IgD-negative memory B cell (primary cell): Measurements from ENCODE around the gene GNAQ. TPM values are rescaled to one million over a fixed set of nuclear protein-coding genes. Genes with fewer than 3 reads are reported as not detected.
"Not testable (repeated sequence)": the region's sequence is repeated elsewhere in the genome, so short reads cannot be mapped to it uniquely, and the experiment has no call there.

Experiments used
- H3K27ac Mint-ChIP-seq, 3 donors: one replicate each; pipeline ENCODE4 v1.8.0; 2020 to 2022; ENCODE audit warnings: mild to moderate bottlenecking in 3 of 3, mixed read lengths in 3 of 3, moderate library complexity in 1 of 3
- H3K27me3 Mint-ChIP-seq: one replicate; pipeline ENCODE4 v1.8.0; 2021; ENCODE audit warnings: mixed read lengths
- H3K36me3 Mint-ChIP-seq: one replicate; pipeline ENCODE4 v1.8.0; 2020; ENCODE audit warnings: mild to moderate bottlenecking, mixed read lengths
- H3K4me1 Mint-ChIP-seq, 3 donors: one replicate each; pipeline ENCODE4 v1.8.0; 2020 to 2022; ENCODE audit warnings: mixed read lengths in 3 of 3, mild to moderate bottlenecking in 1 of 3
- H3K4me3 Mint-ChIP-seq, 4 donors: one replicate each; pipeline ENCODE4 v1.8.0; 2020 to 2022; ENCODE audit warnings: mild to moderate bottlenecking in 4 of 4, mixed read lengths in 4 of 4, moderate library complexity in 3 of 4
- H3K9me3 Mint-ChIP-seq, 3 donors: one replicate each; pipeline ENCODE4 v1.8.0; 2020 to 2021; ENCODE audit warnings: mixed read lengths in 3 of 3, mild to moderate bottlenecking in 1 of 3
- polyA plus RNA-seq: library from polyadenylated mRNA; unstranded; fragments of 300-500 nt; fragmentation: Illumina TruSeq; gene quantifications from one replicate; pipeline ENCODE4 v1.2.3, GENCODE V29; 2021

GNAQ gene
- polyA plus RNA-seq, 1 donor from 2014 or later, result 0.39 TPM

DNA sequence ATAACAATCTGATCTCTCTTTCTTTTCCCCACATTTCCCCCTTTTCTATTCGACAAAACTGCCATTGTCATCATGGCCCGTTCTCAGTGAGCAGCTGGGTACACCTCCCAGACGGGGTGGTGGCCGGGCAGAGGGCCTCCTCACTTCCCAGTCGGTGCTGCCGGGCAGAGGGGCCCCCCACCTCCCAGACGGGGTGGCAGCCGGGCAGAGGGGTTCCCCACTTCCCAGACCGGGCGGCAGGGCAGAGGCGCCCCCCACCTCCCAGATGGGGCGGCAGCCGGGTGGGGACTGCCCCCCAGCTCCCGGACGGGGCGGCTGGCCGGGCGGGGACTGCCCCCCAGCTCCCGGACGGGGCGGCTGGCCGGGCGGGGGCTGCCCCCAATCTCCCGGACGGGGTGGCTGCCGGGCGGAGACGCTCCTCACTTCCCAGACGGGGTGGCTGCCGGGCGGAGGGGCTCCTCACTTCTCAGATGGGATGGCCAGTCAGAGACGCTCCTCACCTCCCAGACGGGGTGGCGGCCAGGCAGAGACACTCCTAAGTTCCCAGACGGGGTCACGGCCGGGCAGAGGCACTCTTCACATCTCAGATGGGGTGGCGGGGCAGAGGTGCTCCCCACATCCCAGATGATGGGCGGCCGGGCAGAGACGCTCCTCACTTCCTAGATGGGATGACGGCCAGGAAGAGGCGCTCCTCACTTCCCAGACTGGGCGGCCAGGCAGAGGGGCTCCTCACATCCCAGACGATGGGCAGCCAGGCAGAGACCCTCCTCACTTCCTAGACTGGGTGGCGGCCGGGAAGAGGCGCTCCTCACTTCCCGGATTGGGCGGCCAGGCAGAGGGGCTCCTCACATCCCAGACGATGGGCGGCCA lies 328.9 kb downstream of the GNAQ start:
- H3K27me3 Mint-ChIP-seq, H3K9me3 Mint-ChIP-seq, H3K36me3 Mint-ChIP-seq, H3K4me3 Mint-ChIP-seq, H3K27ac Mint-ChIP-seq, H3K4me1 Mint-ChIP-seq: not testable (repeated sequence)

DNA sequence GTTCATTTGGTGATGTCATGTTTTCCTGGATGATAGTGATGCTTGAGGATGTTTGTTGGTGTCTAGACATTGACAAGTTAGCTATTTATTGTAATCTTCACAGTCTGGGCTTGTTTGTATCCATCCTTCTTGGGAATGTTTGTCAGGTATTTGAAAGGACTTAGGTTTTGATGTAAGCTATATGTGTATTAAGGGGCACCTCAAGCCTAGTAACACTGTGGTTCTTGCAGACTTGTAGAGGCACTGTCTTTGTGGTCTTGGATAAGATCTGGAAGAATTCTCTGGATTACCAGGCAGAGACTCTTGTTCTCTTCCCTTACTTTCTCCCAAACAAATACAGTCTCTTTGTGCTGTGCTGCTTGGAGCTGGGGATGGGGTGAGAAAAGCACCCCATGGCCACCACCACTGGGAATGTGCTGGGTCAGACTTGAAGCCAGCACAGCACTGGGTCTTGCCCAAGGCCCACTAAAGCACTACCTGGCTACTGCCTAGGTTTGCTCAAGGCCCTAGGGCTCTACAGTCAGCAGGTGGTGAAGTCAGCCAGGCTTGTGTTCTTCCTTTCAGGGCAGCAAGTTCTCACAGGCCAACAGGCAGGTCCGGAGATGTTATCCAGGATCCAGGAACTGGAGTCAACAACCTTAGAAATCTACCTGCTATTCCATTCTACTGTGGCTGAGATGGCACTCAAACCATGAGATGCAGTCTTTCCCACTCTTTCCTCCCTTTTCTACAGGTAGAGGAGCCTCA lies 334.2 kb downstream of the GNAQ start:
- H3K4me3 Mint-ChIP-seq, result no peak overlapping the region
- no peaks in the 10 kb centered on the region for H3K36me3 Mint-ChIP-seq
- no peak overlapping the region for H3K27ac Mint-ChIP-seq
- no peaks in the 10 kb centered on the region for H3K4me1 Mint-ChIP-seq
- H3K27me3 Mint-ChIP-seq, result no peaks in the 10 kb centered on the region
- H3K9me3 Mint-ChIP-seq, result peaks cover 2 to 8% (median 5%) of the 10 kb centered on the region in 3 donors

DNA sequence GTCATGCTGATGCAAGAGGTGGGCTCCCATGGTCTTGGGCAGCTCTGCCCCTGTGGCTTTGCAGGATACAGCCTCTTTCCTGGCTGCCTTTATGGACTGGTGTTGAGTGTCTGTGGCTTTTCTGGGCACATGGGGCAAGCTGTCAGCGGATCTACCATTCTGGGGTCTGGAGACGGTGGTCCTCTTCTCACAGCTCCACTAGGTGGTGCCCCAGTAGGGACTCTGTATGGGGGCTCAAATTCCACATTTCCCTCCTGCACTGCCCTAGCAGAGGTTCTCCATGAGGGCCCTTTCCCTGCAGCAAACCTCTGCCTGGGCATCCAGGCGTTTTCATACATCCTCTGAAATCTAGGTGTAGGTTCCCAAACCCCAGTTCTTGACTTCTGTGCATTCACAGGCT lies 340.9 kb downstream of the GNAQ start:
- peaks cover 0 to 11% (median 4%) of the 10 kb centered on the region in 3 donors for H3K9me3 Mint-ChIP-seq
- H3K4me3 Mint-ChIP-seq, H3K4me1 Mint-ChIP-seq, H3K27me3 Mint-ChIP-seq, H3K27ac Mint-ChIP-seq, H3K36me3 Mint-ChIP-seq: not testable (repeated sequence)

DNA sequence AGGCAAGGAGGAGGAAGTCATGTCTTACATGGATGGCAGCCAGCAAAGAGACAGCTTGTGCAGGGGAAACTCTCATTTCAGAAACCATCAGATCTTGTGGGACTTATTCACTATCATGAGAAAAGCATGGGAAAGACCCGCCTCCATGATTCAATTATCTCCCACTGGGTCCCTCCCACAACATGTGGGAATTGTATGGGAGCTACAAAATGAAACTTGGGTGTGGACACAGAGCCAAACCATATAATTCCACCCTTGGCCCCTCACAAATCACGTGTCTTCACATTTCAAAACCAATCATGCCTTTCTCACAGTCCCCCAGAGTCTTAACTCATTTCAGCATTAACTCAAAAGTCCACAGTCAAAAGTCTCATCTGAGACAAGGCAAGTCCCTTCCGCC lies 341.5 kb downstream of the GNAQ start:
- peaks cover 0 to 11% (median 4%) of the 10 kb centered on the region in 3 donors for H3K9me3 Mint-ChIP-seq
- H3K36me3 Mint-ChIP-seq, H3K4me3 Mint-ChIP-seq, H3K4me1 Mint-ChIP-seq, H3K27ac Mint-ChIP-seq, H3K27me3 Mint-ChIP-seq: not testable (repeated sequence)

DNA sequence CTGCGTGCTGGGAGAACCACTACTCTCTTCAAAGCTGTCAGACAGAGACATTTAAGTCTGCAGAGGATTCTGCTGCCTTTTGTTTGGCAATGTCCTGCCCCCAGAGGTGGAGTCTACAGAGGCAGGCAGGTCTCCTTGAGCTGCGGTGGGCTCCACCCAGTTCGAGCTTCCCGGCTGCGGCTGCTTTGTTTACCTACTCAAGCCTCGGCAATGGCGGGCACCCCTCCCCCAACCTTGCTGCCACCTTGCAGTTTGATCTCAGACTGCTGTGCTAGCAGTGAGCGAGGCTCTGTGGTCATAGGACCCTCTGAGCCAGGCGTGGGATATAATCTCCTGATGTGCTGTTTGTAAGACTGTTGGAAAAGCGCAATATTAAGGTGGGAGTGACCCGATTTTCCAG lies 343.9 kb downstream of the GNAQ start:
- not testable (repeated sequence) for H3K9me3 Mint-ChIP-seq

DNA sequence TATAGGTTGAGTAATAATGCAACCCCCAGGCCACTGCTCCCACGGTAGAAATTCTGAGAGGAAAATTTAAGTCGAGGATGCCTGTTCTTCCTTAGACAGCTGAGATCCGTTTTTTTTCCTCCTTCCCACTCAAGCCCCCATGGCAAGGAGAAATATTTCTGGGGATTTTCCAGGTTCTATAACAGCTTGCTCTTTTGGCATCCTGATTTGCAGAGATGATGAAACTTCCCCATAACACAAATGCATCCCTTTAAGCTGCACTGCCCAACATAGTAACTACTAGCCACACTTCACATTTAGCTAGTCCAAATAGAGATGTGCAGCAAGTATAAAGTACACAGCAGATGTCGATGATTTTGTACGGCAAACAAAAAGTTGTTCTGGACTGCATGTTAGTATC lies 351.0 kb downstream of the GNAQ start:
- Mint-ChIP-seq H3K4me1 (no peaks in the 10 kb centered on the region), H3K27me3 (no peaks in the 10 kb centered on the region), H3K4me3 (no peak overlapping the region), H3K9me3 (no peaks in the 10 kb centered on the region), H3K36me3 (no peaks in the 10 kb centered on the region), H3K27ac (no peak overlapping the region)

More for the DNA sequence above, 343.9 kb downstream of the GNAQ start:
- H3K36me3 Mint-ChIP-seq, H3K27ac Mint-ChIP-seq, H3K4me1 Mint-ChIP-seq, H3K4me3 Mint-ChIP-seq, H3K27me3 Mint-ChIP-seq: not testable (repeated sequence)

DNA sequence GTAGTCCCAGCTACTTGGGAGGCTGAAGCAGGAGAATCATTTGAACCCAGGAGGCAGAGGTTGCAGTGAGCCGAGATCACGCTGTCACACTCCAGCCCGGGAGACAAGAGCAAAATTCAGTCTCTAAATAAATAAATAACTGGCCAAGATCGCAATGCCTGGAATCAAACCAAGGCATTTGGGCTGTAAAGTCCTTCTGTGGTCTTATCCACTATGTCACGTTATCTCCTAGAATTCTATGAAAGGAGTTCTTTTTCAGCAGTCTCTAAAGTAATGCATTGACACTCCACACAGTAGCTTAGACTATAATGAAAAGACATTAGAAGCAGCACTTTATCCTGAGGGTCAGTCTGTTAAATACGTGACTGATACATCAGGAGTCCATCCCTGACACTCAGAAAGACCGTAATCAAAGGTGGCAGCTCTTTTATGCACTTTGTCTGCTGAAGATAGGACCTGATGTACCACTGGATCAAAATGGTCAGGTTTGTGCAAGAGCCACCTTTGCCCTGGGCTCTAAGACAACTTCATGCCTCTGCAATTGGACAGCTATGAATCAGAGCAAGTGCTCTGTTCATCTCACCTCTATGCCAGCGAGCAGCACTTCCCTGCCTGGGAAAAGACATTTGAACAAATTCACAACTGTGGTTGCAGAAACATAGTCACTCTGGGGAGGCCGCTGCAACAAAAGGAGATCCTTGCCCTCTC lies 351.8 kb downstream of the GNAQ start:
- Mint-ChIP-seq H3K27ac (no peak overlapping the region), H3K27me3 (no peaks in the 10 kb centered on the region), H3K4me1 (no peaks in the 10 kb centered on the region), H3K9me3 (no peaks in the 10 kb centered on the region), H3K36me3 (no peaks in the 10 kb centered on the region), H3K4me3 (no peak overlapping the region)

DNA sequence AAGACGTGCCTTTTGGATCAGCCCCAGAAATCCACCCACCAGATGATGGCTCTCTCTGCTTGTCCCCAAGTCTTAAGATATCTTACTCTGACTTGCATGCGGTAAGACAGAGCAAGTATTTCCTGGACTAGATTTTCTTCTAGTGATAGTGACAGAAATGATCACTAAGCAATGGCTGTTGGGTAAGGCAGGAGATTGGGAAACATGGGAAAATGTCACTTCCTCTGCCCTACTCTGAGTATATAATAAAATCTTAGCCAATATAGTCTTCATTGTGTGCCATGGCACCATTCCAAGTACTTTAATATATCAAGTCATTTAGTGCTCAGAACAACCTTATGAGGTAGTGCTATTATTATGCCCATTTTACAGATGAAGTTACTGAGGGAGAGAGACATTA lies 352.5 kb downstream of the GNAQ start:
- Mint-ChIP-seq H3K27me3 (no peaks in the 10 kb centered on the region), H3K27ac (no peak overlapping the region), H3K4me1 (no peaks in the 10 kb centered on the region), H3K36me3 (no peaks in the 10 kb centered on the region), H3K4me3 (no peak overlapping the region), H3K9me3 (no peaks in the 10 kb centered on the region)

DNA sequence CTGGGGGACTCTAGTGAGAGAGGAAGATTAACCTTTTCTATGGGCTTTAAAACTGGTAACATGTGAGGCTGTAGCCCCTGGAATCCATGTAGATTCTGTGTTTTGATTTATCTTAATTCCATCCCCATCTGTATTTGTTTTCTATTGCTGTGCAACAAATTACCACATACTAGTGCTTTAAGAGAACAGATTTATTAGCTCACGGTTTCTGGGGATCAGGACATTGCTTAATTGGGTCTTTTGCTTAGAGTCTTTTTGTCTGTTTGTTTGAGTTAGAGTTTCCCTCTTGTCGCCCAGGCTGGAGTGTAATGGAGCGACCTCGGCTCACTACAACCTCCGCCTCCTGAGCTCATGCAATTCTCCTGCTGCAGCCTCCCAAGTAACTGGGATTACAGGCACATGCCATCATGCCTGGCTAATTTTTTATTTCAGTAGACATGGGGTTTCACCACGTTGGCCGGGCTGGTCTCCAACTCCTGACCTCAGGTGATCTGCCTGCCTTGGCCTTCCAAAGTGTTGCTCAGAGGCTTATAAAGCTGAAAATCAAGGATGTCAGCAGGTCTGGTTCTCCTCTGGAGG lies 353.6 kb downstream of the GNAQ start:
- Mint-ChIP-seq H3K4me3 (no peak overlapping the region), H3K27ac (no peak overlapping the region), H3K4me1 (no peaks in the 10 kb centered on the region), H3K27me3 (no peaks in the 10 kb centered on the region), H3K36me3 (no peaks in the 10 kb centered on the region), H3K9me3 (no peaks in the 10 kb centered on the region)

DNA sequence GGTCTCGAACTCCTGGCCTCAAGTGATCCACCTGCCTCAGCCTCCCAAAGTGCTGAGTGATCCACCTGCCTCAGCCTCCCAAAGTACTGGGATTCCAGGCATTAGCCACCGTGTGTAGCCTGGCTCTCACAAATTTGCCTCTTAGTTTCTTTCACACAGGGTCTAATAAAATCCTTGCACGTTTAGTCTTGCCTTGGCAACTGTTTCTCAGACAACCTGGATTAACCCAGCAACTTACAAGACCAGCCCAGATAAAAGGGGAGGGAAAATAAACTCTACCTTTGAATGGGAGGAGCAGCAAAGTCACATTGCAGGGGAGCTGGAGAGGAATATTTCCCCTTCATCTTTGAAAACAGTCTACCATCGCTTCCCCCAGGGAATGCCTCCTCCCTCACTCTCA lies 354.2 kb downstream of the GNAQ start:
- Mint-ChIP-seq H3K36me3 (no peaks in the 10 kb centered on the region), H3K9me3 (no peaks in the 10 kb centered on the region), H3K27ac (no peak overlapping the region), H3K27me3 (no peaks in the 10 kb centered on the region), H3K4me3 (no peak overlapping the region), H3K4me1 (no peaks in the 10 kb centered on the region)

DNA sequence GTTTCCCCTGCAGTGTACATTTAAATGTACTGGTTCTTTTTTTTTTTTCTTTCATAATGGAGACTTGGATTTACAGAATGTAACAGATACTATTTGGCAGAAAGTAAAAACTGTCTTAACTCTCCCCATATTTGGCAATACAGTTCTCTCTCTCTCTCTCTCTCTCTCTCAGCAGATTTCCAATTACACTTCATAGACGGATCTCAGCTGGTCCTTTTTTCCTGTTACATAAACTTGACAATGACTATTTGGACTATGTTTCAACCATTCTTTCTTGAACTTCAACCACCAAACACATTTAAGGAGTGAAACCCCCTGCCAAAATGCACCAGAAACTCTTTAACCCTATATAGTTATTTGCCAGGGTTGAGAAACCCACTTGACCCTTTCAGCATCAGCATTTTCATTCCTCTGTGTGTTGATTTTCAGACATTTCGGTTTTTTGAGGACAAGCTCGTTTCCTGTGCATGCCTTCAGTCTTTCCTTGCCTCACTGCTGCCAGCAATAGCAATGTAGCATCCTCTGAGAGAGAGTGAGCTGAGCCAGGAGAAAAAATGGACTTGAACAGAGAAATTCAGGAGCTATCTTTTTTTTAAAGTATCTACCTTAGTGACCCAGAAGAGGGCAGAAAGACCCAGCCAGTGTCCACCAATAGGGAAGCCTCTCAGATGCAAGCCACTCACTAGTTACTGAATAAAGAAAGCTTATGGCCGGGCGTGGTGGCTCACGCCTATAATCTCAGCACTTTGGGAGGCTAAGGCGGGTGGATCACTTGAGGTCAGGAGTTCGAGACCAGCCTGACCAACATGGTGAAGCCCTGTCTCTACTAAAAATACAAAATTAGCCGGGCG lies 357.4 kb downstream of the GNAQ start:
- H3K27me3 Mint-ChIP-seq, result no peaks in the 10 kb centered on the region
- no peaks in the 10 kb centered on the region for H3K36me3 Mint-ChIP-seq
- H3K4me1 Mint-ChIP-seq, result no peaks in the 10 kb centered on the region
- no peak overlapping the region for H3K4me3 Mint-ChIP-seq
- no peaks in the 10 kb centered on the region for H3K9me3 Mint-ChIP-seq
- no peak overlapping the region for H3K27ac Mint-ChIP-seq

DNA sequence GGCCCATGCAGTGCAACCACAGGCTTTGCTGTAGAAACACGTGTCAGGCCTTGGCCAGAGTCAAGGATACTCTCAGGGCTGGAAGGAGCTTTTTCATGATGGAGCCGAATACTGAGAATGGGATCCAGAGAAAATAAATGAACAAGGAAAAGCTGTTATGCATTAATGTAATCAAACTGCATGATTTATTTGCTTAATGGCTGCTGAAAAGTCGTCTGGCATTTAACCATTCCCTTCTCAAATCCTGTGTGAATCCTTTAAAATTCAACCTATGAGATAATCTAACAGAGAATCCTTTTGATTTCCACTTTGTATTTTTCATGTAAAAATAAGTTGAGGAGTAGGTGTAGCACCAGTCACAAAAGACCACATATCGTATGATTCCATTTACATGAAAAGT lies 359.4 kb downstream of the GNAQ start:
- H3K9me3 Mint-ChIP-seq, result no peaks in the 10 kb centered on the region
- H3K4me1 Mint-ChIP-seq, result no peaks in the 10 kb centered on the region
- no peaks in the 10 kb centered on the region for H3K27me3 Mint-ChIP-seq
- H3K36me3 Mint-ChIP-seq, result no peaks in the 10 kb centered on the region
- H3K27ac Mint-ChIP-seq, result no peak overlapping the region
- H3K4me3 Mint-ChIP-seq, result no peak overlapping the region

DNA sequence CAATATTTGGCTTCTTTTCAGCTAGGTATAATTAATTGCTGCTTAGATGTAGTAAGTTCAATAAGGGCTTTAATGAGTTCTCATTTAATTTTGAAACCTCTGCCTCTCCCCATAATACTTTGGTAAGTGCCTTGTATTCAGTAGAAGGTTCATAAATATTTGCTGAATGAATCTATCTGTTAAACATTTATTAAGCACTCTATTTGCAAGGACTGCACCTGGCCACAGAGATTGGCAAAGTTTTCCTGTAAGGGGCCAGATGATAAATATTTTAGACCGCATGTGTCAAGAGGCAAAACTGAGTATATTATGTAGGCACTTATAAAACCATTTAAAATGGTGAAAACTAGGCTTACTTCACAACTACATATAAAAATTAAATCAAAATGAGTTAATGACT lies 364.5 kb downstream of the GNAQ start:
- Mint-ChIP-seq H3K36me3 (peaks cover 2% of the 10 kb centered on the region), H3K4me3 (no peak overlapping the region), H3K4me1 (no peaks in the 10 kb centered on the region), H3K9me3 (no peaks in the 10 kb centered on the region), H3K27ac (no peak overlapping the region), H3K27me3 (no peaks in the 10 kb centered on the region)
